A549 (cell line): Measurements from ENCODE around the gene YBX2. TPM values are rescaled to one million over a fixed set of nuclear protein-coding genes. Genes with fewer than 3 reads are reported as not detected.

Experiments used
- ATAC-seq, 2 experiments: fragments of 200-7000 bp in 1 of 2; fragments of >200 bp in 1 of 2; cut with Nextera tagmentation in 1 of 2; cut with Tn5 transposase in 1 of 2; 3 replicates each; pipeline versions ENCODE4 v1.8.0 to v1.9.1; 2018 to 2020; ENCODE audit warnings: mild to moderate bottlenecking in 1 of 2, moderate library complexity in 1 of 2
- CTCF ChIA-PET: fragments of 300-600 bp; sonication (Branson Sonifier 250); formaldehyde crosslinking; extraction: SDS; loops from one replicate; lab custom pipeline; 2021; ENCODE audit warnings: antibody characterized with exemption, inconsistent platforms; lab: Yijun Ruan, JAX
- POLR2A ChIA-PET: fragments of 350-600 bp; formaldehyde crosslinking; extraction: SDS; loops from one replicate; lab custom pipeline; 2021; ENCODE audit warnings: antibody characterized with exemption, inconsistent platforms; lab: Yijun Ruan, JAX
- DNase-seq, 2 experiments: peaks; one replicate each; pipeline versions ENCODE4 v3.0.0 to v3.0.0-alpha.2; 2011 to 2016; ENCODE audit warnings: low read depth in 1 of 2, low spot score in 1 of 2
- FAIRE-seq: peaks from 2 replicates; lab custom pipeline; 2011; peaks lifted over from hg19 to GRCh38; lab: Jason Lieb, UNC
- H3K27ac ChIP-seq, 2 experiments: fragments of >200 bp; sonication (Bioruptor Twin); formaldehyde crosslinking; 3 replicates each; pipeline ENCODE4 v1.5.1; 2016 to 2017
- H3K4me1 ChIP-seq: fragments of >200 bp; sonication (Bioruptor Twin); formaldehyde crosslinking; 3 replicates; pipeline ENCODE4 v1.6.1; 2016
- H3K4me2 ChIP-seq: fragments of >200 bp; sonication (Bioruptor Twin); formaldehyde crosslinking; 3 replicates; pipeline ENCODE4 v1.6.1; 2016
- H3K4me3 ChIP-seq: fragments of >200 bp; sonication (Bioruptor Twin); formaldehyde crosslinking; 3 replicates; pipeline ENCODE4 v1.5.1; 2016
- H3K9me3 ChIP-seq: fragments of >200 bp; sonication (Bioruptor Twin); formaldehyde crosslinking; 3 replicates; pipeline ENCODE4 v1.6.1; 2016
- BHLHE40 ChIP-seq: IDR thresholded peaks from 2 replicates; pipeline ENCODE4 v1.6.1; 2012; ENCODE audit warnings: low read depth, low read length, inconsistent platforms
- CEBPB ChIP-seq, 2 experiments: fragments of >200 bp in 1 of 2; sonication (Bioruptor Twin) in 1 of 2; formaldehyde crosslinking in 1 of 2; IDR thresholded peaks; 2 replicates each; pipeline ENCODE4 v1.6.1; 2012 to 2016
- CHD2 ChIP-seq: fragments of 150-350 bp; IDR thresholded peaks from 2 replicates; pipeline ENCODE4 v1.6.1; 2014; ENCODE audit warnings: low read length; ENCODE audit not compliant: partially characterized antibody
- FOSB ChIP-seq: fragments of 250-450 bp; sonication (Bioruptor Pico); IDR thresholded peaks from 2 replicates; pipeline ENCODE4 v1.5.0; 2020; ENCODE audit warnings: mild to moderate bottlenecking, moderate library complexity
- FOSL2 ChIP-seq, 2 experiments: fragments of 450-650 bp in 1 of 2; fragments of >200 bp in 1 of 2; sonication (Bioruptor Twin) in 1 of 2; formaldehyde crosslinking; IDR thresholded peaks; 2 replicates each; pipeline versions ENCODE4 v1.5.0 to v1.6.1; 2016 to 2020; ENCODE audit warnings: mild to moderate bottlenecking in 1 of 2, moderate library complexity in 1 of 2
- HES2 ChIP-seq: fragments of >200 bp; sonication (Bioruptor Twin); formaldehyde crosslinking; IDR thresholded peaks from 2 replicates; pipeline ENCODE4 v1.6.1; 2016
- HOXA7 ChIP-seq: fragments of 250-450 bp; sonication (Bioruptor Pico); IDR thresholded peaks from 2 replicates; pipeline ENCODE4 v1.5.0; 2020; ENCODE audit warnings: mild to moderate bottlenecking, moderate library complexity
- JUN ChIP-seq, 2 experiments: fragments of >200 bp; sonication (Bioruptor Twin); formaldehyde crosslinking; IDR thresholded peaks; 2 replicates in 1 of 2; 3 replicates in 1 of 2; pipeline ENCODE4 v1.6.1; 2016 to 2017
- JUNB ChIP-seq: fragments of >200 bp; sonication (Bioruptor Twin); formaldehyde crosslinking; IDR thresholded peaks from 2 replicates; pipeline ENCODE4 v1.6.1; 2016
- MAFK ChIP-seq: fragments of 450-650 bp; IDR thresholded peaks from 2 replicates; pipeline ENCODE4 v1.6.1; 2014; ENCODE audit not compliant: partially characterized antibody
- PHF8 ChIP-seq: fragments of 200-600 bp; sonication (generic); IDR thresholded peaks from 2 replicates; pipeline ENCODE4 v1.6.1; 2016; ENCODE audit warnings: low read depth, mild to moderate bottlenecking, antibody characterized with exemption, moderate library complexity, borderline replicate concordance
- RNF2 ChIP-seq: fragments of 200-600 bp; sonication (generic); IDR thresholded peaks from 2 replicates; pipeline ENCODE4 v1.6.1; 2016; ENCODE audit warnings: low read depth, mild to moderate bottlenecking, antibody characterized with exemption, moderate library complexity, borderline replicate concordance
- SREBF2 ChIP-seq: fragments of 450-650 bp; IDR thresholded peaks from 2 replicates; pipeline ENCODE4 v1.6.1; 2014; ENCODE audit warnings: mild to moderate bottlenecking, moderate library complexity
- WGBS: methylation state at CpG from one replicate; pipeline ENCODE4 v1.1.6; 2017; ENCODE audit errors: missing lambda C conversion rate; 5-methylcytosine and 5-hydroxymethylcytosine counted together
- polyA plus RNA-seq, 4 experiments: library from polyadenylated mRNA; depleted of rRNA in 3 of 4; stranded (reverse); fragments of >200 nt; fragmentation: RNase III in 1 of 4; extraction: RNeasy Plus Mini Kit Qiagen cat#74134 plus additional on column Dnase treatment in 1 of 4; gene quantifications; 2 replicates in 3 of 4; 3 replicates in 1 of 4; pipeline ENCODE4 v1.2.3, GENCODE V29; 2011 to 2017
- TF ChIP-seq, protein P1 (sequence below): IDR thresholded peaks from 2 replicates; pipeline ENCODE4 v1.6.1; 2012; ENCODE audit warnings: low read depth, borderline replicate concordance

Gene YBX2
- polyA plus RNA-seq, 2 of the 4 experiments (the other 2 are of a cell fraction) = 0.36 to 0.61 TPM

- WGBS = 90% methylated on average over 4 of the region's 4 CpGs
- Histone ChIP-seq H3K27ac (peak overlapping the region; percentile 8 to 69; a peak in 2 of 6 replicates), H3K4me1 (peaks cover 44% of the 10 kb centered on the region), H3K4me3 (no peak overlapping the region), H3K9me3 (no peaks in the 10 kb centered on the region), H3K4me2 (no peak overlapping the region)
- CTCF ChIA-PET = interaction anchor here (0.6 to 2.2 kb wide), 6 partner anchors 16 to 624 kb away, joined by 3 to 12 read pairs (median 4); partner anchors contain the start of gene SLC2A4
- TF ChIP-seq FOSB (CRISPR knock-in tag) (no peak), SREBF2 (no peak), BHLHE40 (no peak), FOSL2 (IDR thresholded peaks at IDR 0.05) (no peak), FOSL2 (CRISPR knock-in tag; IDR thresholded peaks at IDR 0.05) (no peak), HOXA7 (no peak), RNF2 (no peak)
- FAIRE-seq = no peak
- no peak for DNase-seq
- POLR2A ChIA-PET = interaction anchor here (0.8 kb wide), 1 partner anchor 21 kb away, joined by 3 read pairs; the partner anchor contains the start of gene SLC2A4
- ATAC-seq = peak; percentile 2 to 9; a peak in 3 of 6 replicates
Measured at GRCh38 chr17:7260151-7260550, 34.3 kb downstream of the YBX2 start.

- Histone ChIP-seq H3K27ac (peak overlapping the region; percentile 69; a peak in 5 of 6 replicates), H3K4me2 (peak overlapping the region; percentile 69), H3K4me1 (peaks cover 38% of the 10 kb centered on the region), H3K4me3 (no peak overlapping the region), H3K9me3 (no peaks in the 10 kb centered on the region)
- ATAC-seq = no peak
- POLR2A ChIA-PET = interaction anchor here (0.8 kb wide), 1 partner anchor 22 kb away, joined by 3 read pairs; the partner anchor contains the start of gene SLC2A4
- TF ChIP-seq HES2 = no peak
- no peak for TF ChIP-seq PHF8
- TF ChIP-seq, protein P1, sequence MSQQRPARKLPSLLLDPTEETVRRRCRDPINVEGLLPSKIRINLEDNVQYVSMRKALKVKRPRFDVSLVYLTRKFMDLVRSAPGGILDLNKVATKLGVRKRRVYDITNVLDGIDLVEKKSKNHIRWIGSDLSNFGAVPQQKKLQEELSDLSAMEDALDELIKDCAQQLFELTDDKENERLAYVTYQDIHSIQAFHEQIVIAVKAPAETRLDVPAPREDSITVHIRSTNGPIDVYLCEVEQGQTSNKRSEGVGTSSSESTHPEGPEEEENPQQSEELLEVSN = no peak
- TF ChIP-seq JUN (IDR thresholded peaks at IDR 0.05) = no peak
- TF ChIP-seq JUNB = no peak
- no peak for TF ChIP-seq CHD2
- FAIRE-seq = no peak
- 94% methylated on average over 6 of the region's 6 CpGs for WGBS
- CTCF ChIA-PET = interaction anchor here (0.6 to 2.2 kb wide), 8 partner anchors 16 to 624 kb away, joined by 3 to 12 read pairs (median 4); partner anchors contain the start of gene SLC2A4
- no peak for DNase-seq
Measured at GRCh38 chr17:7259555-7259889, 34.9 kb downstream of the YBX2 start.

DNA sequence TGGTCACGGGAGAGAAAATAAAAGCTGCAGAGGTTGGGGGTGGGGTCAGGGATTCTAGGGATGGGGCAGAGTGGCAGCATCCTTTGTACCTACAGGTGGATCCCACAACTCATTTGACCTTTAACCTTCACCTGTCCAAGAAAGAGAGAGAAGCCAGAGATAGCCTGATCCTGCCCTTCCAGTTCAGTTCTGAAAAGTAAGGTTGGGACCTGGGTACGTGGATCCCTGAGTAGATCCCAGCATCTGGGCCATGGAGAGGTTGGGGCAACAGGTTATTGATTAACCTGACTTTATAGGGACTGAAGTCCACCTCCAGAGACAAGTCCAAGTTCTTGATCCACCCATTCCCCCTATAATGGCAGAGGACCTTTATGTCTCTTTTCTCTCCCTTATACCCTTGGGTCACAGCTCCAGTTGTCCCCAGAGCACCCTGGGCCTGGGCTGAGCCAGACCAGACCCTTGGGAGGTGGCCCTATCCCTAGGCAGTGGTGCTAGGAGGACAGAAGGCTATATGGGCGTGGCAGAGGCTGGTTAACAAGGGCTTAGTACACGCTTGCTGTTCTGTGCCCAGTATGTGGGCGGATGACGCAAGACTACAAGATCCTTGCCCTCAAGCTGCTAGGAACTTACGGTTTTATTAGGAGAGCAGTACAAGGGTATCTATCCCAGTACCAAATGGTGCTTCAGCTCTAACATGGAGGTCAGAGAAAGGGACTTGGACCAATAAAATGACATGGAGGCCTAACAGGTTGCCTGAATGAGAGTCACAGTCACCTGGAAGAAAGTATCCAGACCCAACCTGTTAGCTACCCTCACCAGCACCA, 35.5 kb downstream of the YBX2 start:
- CTCF ChIA-PET = interaction anchor here (0.5 to 5.6 kb wide), 10 partner anchors 9 to 110 kb away, joined by 3 to 42 read pairs (median 4); partner anchors contain the start of gene SLC2A4
- FAIRE-seq (no peak), ATAC-seq (peak in 1 of 2 experiments; percentile 15; a peak in 3 of 6 replicates), DNase-seq (peak in 1 of 2 experiments; percentile 64)
- WGBS = 66% methylated on average over 7 of the region's 7 CpGs
- H3K4me3 ChIP-seq = no peak overlapping the region
- H3K9me3 ChIP-seq = no peaks in the 10 kb centered on the region
- peaks cover 33% of the 10 kb centered on the region for H3K4me1 ChIP-seq
- TF ChIP-seq FOSB (CRISPR knock-in tag) = no peak
- TF ChIP-seq CEBPB (IDR thresholded peaks at IDR 0.05) = peak; percentile 62 to 72; a peak in 3 of 4 replicates
- H3K27ac ChIP-seq = peak overlapping the region; percentile 69
- POLR2A ChIA-PET = no interaction called here
- peak overlapping the region; percentile 69 for H3K4me2 ChIP-seq

DNA sequence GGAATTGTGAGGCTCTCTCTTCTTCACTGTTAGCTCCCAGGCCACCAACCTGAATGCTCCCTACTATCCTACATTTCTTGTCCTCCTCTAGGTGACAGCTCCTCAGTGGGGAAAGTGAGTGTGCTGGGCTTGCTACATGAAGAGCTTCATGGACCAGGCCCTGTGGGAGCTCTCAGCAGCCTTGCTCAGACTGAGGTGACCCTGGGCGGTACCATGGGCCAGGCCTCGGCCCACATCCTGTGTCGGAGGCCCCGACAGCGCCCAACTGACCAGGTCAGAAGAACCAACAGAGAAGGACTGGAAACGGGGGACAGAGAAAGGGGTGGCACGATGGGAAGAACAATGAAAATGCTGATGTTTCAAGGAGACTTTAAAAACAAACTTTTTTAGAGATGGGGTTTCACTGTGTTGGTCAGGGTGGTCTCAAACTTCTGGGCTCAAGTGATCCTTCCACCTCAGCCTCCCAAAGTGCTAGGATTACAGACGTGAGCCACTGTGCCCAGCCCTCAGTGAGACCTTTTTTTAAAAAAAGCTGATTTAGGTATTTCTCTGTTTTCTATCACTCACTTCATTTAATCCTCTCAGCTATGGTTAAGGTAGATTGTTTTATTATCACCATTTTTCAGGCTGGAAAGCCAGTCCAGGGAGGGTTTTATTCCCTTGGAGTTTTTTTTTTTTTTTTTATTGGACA, 37.5 kb downstream of the YBX2 start:
- Histone ChIP-seq H3K4me3 (no peak overlapping the region), H3K9me3 (no peaks in the 10 kb centered on the region), H3K4me1 (peaks cover 30% of the 10 kb centered on the region), H3K4me2 (no peak overlapping the region), H3K27ac (no peak overlapping the region)
- ChIA-PET CTCF (interaction anchor here (0.6 to 5.6 kb wide), 9 partner anchors 8 to 567 kb away, joined by 3 to 42 read pairs (median 5); partner anchors contain the start of gene SLC2A4), POLR2A (interaction anchor here (0.6 to 1.1 kb wide), 3 partner anchors 16 to 55 kb away, joined by 3 read pairs; no protein-coding TSS in a partner anchor)
- ATAC-seq (no peak), FAIRE-seq (no peak), DNase-seq (no peak)
- 91% methylated on average over 8 of the region's 8 CpGs for WGBS
- TF ChIP-seq SREBF2 = no peak
- peak; percentile 48 for TF ChIP-seq MAFK
